GM12878 (cell line): ENCODE measurements around the gene SARDH. TPM values are rescaled to one million over a fixed set of nuclear protein-coding genes. Genes with fewer than 3 reads are reported as not detected.
A peak's percentile ranks its signal among the peaks of the same experiment; 100 is the strongest.

Experiments used
- ATAC-seq: fragments of 200-7000 bp; cut with Tn5 transposase; 3 replicates; pipeline ENCODE4 v1.9.1; 2020; ENCODE audit warnings: mild to moderate bottlenecking, moderate library complexity
- BruUV-seq: library from RNA; stranded (reverse); fragments of 400-500 nt; replicated peaks from 2 replicates; lab custom pipeline; 2021; lab: Mats Ljungman, UMichigan
- CTCF ChIA-PET: fragments of 300-600 bp; sonication (Branson Sonifier 250); formaldehyde crosslinking; extraction: SDS; loops from one replicate; lab custom pipeline; 2021; ENCODE audit warnings: inconsistent platforms; lab: Yijun Ruan, JAX
- POLR2A ChIA-PET: fragments of 350-600 bp; formaldehyde crosslinking; extraction: SDS; loops from one replicate; lab custom pipeline; 2021; ENCODE audit warnings: inconsistent platforms; lab: Charles Lee
- RAD21 ChIA-PET: fragments of 300-600 bp; sonication (Branson Sonifier 250); formaldehyde crosslinking; loops from one replicate; lab custom pipeline; 2023; ENCODE audit warnings: antibody characterized with exemption; ENCODE audit not compliant: unreplicated experiment; lab: Charles Lee
- SMC1A ChIA-PET: fragments of 300-600 bp; sonication (Branson Sonifier 250); formaldehyde crosslinking; loops from one replicate; lab custom pipeline; 2023; ENCODE audit not compliant: unreplicated experiment, uncharacterized antibody; lab: Charles Lee
- DNase-seq: peaks from one replicate; pipeline ENCODE4 v3.0.0-alpha.2; 2011; ENCODE audit warnings: low read depth, low spot score
- FAIRE-seq: peaks from 3 replicates; lab custom pipeline; 2011; peaks lifted over from hg19 to GRCh38; lab: Jason Lieb, UNC
- H2AFZ ChIP-seq: 2 replicates; pipeline ENCODE4 v1.6.0; 2011; ENCODE audit warnings: low read depth, low read length, control low read depth; ENCODE audit not compliant: control insufficient read depth
- H3K27ac ChIP-seq: 2 replicates; pipeline ENCODE4 v1.5.1; 2011; ENCODE audit warnings: control low read depth; ENCODE audit not compliant: control insufficient read depth, insufficient read depth
- H3K27me3 ChIP-seq, 2 experiments: replicated peaks in 1 of 2; 2 replicates each; pipeline versions ENCODE4 v1.6.0 to v1.6.1; 2011; ENCODE audit warnings: low read length in 1 of 2; ENCODE audit not compliant: control insufficient read depth in 2 of 2, insufficient read depth in 2 of 2
- H3K36me3 ChIP-seq, 2 experiments: 2 replicates each; pipeline ENCODE4 v1.5.1; 2011; ENCODE audit warnings: low read length in 1 of 2; ENCODE audit not compliant: control insufficient read depth in 2 of 2, insufficient read depth in 2 of 2
- H3K4me1 ChIP-seq: 2 replicates; pipeline ENCODE4 v1.6.1; 2011; ENCODE audit warnings: mild to moderate bottlenecking, low read length, moderate library complexity, mixed read lengths; ENCODE audit not compliant: control insufficient read depth, insufficient read depth
- H3K4me2 ChIP-seq: 2 replicates; pipeline ENCODE4 v1.6.0; 2011; ENCODE audit warnings: control low read depth; ENCODE audit not compliant: control insufficient read depth, insufficient read depth
- H3K4me3 ChIP-seq: fragments of 200-600 bp; sonication (generic); 2 replicates; pipeline ENCODE4 v1.5.1; 2016
- H3K79me2 ChIP-seq: 2 replicates; pipeline ENCODE4 v1.6.0; 2011; ENCODE audit warnings: low read length; ENCODE audit not compliant: control insufficient read depth, insufficient read depth
- H3K9ac ChIP-seq: 2 replicates; pipeline ENCODE4 v1.8.0; 2011; ENCODE audit warnings: low read length, control low read depth, mixed read lengths; ENCODE audit not compliant: control insufficient read depth, insufficient read depth
- H3K9me3 ChIP-seq: replicated peaks from 3 replicates; pipeline ENCODE4 v1.5.1; 2011; ENCODE audit warnings: mild to moderate bottlenecking, low read length; ENCODE audit not compliant: control insufficient read depth, insufficient read depth
- H4K20me1 ChIP-seq: 2 replicates; pipeline ENCODE4 v1.6.0; 2011; ENCODE audit not compliant: control insufficient read depth, insufficient read depth
- ATF7 ChIP-seq: fragments of 450-650 bp; IDR thresholded peaks from 2 replicates; pipeline ENCODE4 v1.6.1; 2016; ENCODE audit warnings: low read depth, mild to moderate bottlenecking
- CREB1 ChIP-seq: IDR thresholded peaks from 2 replicates; pipeline ENCODE4 v1.6.1; 2012; ENCODE audit warnings: low read depth, mild to moderate bottlenecking, inconsistent platforms
- IKZF1 ChIP-seq: fragments of 450-650 bp; conservative IDR thresholded peaks from 2 replicates; pipeline ENCODE4 v1.6.1; 2017; ENCODE audit warnings: antibody characterized with exemption, mild to moderate bottlenecking
- SUPT20H ChIP-seq: IDR thresholded peaks from 2 replicates; pipeline ENCODE4 v1.6.1; 2011; ENCODE audit warnings: low read depth, mild to moderate bottlenecking, low read length, moderate library complexity, borderline replicate concordance; ENCODE audit not compliant: control insufficient read depth
- ZNF622 ChIP-seq: fragments of 450-650 bp; IDR thresholded peaks from 2 replicates; pipeline ENCODE4 v1.6.1; 2017; ENCODE audit warnings: mild to moderate bottlenecking, inconsistent platforms
- WGBS: methylation state at CpG from one replicate; pipeline ENCODE4 v1.1.6; 2016; ENCODE audit warnings: low lambda C conversion rate; ENCODE audit not compliant: insufficient replicate concordance, insufficient coverage; ENCODE audit errors: missing lambda C conversion rate; 5-methylcytosine and 5-hydroxymethylcytosine counted together
- in situ Hi-C: fragments of 300-500 bp; cut with MboI; formaldehyde crosslinking; loops from 9 replicates; pipeline ENCODE4 v1.14.3; 2018; ENCODE audit warnings: mixed read lengths
- intact Hi-C: fragments of 100-400 bp; cut with micrococcal nuclease; formaldehyde crosslinking; loops from one replicate; pipeline ENCODE4 v1.14.2; 2022; ENCODE audit not compliant: unreplicated experiment
- polyA plus RNA-seq, 11 experiments: library from polyadenylated mRNA; depleted of rRNA in 4 of 11; unstranded in 6 of 11; stranded (reverse) in 5 of 11; fragments of >200 nt; fragmentation: Nextera tagmentation in 4 of 11; fragmentation: Illumina TruSeq in 1 of 11; extraction: Ambion mirVana in 4 of 11; extraction: Trizol in 1 of 11; gene quantifications; 1 replicate in 1 of 11; 2 replicates in 10 of 11; pipeline versions ENCODE4 v1.2.1 to v1.2.3, GENCODE V29; 2011 to 2016; ENCODE audit warnings: inconsistent platforms in 2 of 11, missing spikeins in 2 of 11, low read depth in 1 of 11
- total RNA-seq, 4 experiments: library from RNA; depleted of rRNA in 3 of 4; stranded (reverse); fragments of >200 nt in 3 of 4; fragmentation: Illumina TruSeq in 1 of 4; extraction: Trizol in 1 of 4; gene quantifications; 2 replicates each; pipeline versions ENCODE4 v1.2.1 to v1.2.3, GENCODE V29; 2013 to 2021
- TF ChIP-seq, protein P1 (sequence below): fragments of 450-650 bp; IDR thresholded peaks from 2 replicates; pipeline ENCODE4 v1.6.1; 2017; ENCODE audit warnings: borderline replicate concordance
- TF ChIP-seq, protein P2 (sequence below): fragments of 150-350 bp; IDR thresholded peaks from 2 replicates; pipeline ENCODE4 v1.6.1; 2016; ENCODE audit warnings: low read depth, low read length

Gene SARDH
- total and polyA plus RNA-seq, 10 of the 15 experiments (the other 5 are each of a cell fraction or from before 2014, with no cell fraction given) = 0.03 to 0.15 (median 0.10) TPM; not detected in 6

DNA sequence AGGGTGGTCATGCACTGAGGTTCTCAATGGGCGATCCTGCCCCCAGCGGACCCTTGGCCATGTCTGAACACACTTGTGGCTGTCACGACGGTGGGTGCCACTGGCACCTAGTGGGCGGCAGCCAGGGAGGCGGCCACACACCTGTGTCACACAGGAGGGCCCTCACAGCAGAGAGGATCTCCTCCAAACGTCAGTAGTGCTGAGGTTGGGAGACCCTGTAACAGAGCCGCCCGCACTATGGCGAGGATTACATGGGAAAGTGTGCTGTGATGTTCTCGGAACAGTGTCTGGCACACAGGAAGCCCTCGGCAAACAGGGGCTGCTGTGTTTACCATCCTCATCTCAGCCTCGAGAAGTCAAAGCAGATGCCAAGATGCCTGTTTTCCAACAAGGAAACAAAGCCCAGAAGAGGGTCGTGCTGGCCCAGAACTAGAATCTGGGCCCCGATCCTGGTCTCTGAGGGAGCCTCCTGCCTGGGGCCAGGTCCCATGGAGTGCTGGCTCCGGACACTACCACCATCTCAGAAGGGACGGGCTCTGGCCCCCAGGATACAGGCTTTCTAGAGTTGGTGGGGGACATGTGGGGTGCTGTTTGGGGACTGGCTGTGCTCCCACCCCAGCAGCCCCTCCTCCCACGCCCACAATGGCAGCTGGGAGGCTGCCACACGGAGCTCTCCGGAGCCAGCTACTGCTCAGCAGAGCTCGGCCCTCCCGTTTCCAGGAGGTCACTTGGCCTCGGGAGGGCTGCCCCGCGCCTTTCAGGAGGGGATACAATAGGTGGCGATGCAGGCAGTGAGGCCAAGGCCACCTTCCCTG lies 53.8 kb downstream of the SARDH start:
- FAIRE-seq = no peak
- H3K9me3 ChIP-seq = no peaks in the 10 kb centered on the region
- no peak for TF ChIP-seq ATF7
- H3K4me1 ChIP-seq = no peaks in the 10 kb centered on the region
- no peak overlapping the region for H3K27ac ChIP-seq
- H3K27me3 ChIP-seq = peaks cover 0 to 4% of the 10 kb centered on the region in 2 experiments; a peak in 3 of 4 replicates
- ChIA-PET CTCF (no interaction called here), POLR2A (no interaction called here), SMC1A (no interaction called here), RAD21 (interaction anchor here (1.1 kb wide), 1 partner anchor 11 kb away, joined by 4 read pairs; no protein-coding TSS in a partner anchor)
- no peak overlapping the region for H2AFZ ChIP-seq
- WGBS = 30% methylated on average over 25 of the region's 26 CpGs
- no peak overlapping the region for H3K9ac ChIP-seq
- DNase-seq = no peak
- H4K20me1 ChIP-seq = no peaks in the 10 kb centered on the region
- H3K4me3 ChIP-seq = no peak overlapping the region
- intact Hi-C loops (no loop called here), in situ Hi-C loops (no loop called here)
- H3K79me2 ChIP-seq = no peaks in the 10 kb centered on the region
- ATAC-seq = no peak
- H3K4me2 ChIP-seq = no peak overlapping the region
- no peaks in the 10 kb centered on the region for H3K36me3 ChIP-seq
- no TSS peak for BruUV-seq

DNA sequence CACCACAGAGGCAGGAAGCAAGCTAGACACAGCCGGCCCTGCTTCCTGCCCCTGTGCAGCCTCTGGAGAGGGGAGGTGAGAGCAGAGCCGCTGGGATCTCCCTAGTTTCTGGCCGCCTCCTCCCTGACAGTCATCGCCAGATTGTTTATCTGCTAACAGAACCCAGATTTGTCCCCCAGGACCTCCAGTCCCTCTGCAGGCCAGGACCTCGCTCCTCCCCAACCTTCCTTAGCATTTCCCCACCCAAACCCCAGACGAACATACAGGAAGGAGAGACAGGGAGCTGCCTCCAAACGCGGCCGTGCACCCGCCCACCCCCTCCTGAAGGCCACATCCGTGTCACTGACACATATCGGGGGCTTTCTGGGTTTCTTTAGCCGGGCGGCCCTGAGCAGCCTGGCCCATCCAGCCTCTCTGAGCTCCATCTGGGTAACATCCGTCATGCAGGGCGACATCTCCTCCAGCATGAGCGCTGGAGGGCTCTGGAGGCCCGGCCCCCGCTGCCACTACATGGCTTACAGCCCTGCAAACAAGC lies 54.5 kb downstream of the SARDH start:
- intact Hi-C loops (no loop called here), in situ Hi-C loops (no loop called here)
- TF ChIP-seq, protein P1, sequence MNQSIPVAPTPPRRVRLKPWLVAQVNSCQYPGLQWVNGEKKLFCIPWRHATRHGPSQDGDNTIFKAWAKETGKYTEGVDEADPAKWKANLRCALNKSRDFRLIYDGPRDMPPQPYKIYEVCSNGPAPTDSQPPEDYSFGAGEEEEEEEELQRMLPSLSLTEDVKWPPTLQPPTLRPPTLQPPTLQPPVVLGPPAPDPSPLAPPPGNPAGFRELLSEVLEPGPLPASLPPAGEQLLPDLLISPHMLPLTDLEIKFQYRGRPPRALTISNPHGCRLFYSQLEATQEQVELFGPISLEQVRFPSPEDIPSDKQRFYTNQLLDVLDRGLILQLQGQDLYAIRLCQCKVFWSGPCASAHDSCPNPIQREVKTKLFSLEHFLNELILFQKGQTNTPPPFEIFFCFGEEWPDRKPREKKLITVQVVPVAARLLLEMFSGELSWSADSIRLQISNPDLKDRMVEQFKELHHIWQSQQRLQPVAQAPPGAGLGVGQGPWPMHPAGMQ = no peak
- TF ChIP-seq, protein P2, sequence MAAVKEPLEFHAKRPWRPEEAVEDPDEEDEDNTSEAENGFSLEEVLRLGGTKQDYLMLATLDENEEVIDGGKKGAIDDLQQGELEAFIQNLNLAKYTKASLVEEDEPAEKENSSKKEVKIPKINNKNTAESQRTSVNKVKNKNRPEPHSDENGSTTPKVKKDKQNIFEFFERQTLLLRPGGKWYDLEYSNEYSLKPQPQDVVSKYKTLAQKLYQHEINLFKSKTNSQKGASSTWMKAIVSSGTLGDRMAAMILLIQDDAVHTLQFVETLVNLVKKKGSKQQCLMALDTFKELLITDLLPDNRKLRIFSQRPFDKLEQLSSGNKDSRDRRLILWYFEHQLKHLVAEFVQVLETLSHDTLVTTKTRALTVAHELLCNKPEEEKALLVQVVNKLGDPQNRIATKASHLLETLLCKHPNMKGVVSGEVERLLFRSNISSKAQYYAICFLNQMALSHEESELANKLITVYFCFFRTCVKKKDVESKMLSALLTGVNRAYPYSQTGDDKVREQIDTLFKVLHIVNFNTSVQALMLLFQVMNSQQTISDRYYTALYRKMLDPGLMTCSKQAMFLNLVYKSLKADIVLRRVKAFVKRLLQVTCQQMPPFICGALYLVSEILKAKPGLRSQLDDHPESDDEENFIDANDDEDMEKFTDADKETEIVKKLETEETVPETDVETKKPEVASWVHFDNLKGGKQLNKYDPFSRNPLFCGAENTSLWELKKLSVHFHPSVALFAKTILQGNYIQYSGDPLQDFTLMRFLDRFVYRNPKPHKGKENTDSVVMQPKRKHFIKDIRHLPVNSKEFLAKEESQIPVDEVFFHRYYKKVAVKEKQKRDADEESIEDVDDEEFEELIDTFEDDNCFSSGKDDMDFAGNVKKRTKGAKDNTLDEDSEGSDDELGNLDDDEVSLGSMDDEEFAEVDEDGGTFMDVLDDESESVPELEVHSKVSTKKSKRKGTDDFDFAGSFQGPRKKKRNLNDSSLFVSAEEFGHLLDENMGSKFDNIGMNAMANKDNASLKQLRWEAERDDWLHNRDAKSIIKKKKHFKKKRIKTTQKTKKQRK = no peak
- TF ChIP-seq ZNF622 = no peak
- TF ChIP-seq IKZF1 = no peak
- TF ChIP-seq SUPT20H = no peak
- no peak for TF ChIP-seq CREB1
- Histone ChIP-seq H2AFZ (peak overlapping the region; percentile 28; the same call in 1 of the 2 replicates), H3K4me3 (no peak overlapping the region), H3K79me2 (no peaks in the 10 kb centered on the region), H3K27ac (no peak overlapping the region), H3K9me3 (no peaks in the 10 kb centered on the region), H3K9ac (no peak overlapping the region), H3K4me1 (no peaks in the 10 kb centered on the region), H3K27me3 (peaks cover 0 to 4% of the 10 kb centered on the region in 2 experiments; a peak in 3 of 4 replicates), H3K4me2 (no peak overlapping the region), H3K36me3 (no peaks in the 10 kb centered on the region), H4K20me1 (no peaks in the 10 kb centered on the region)
- DNase-seq (no peak), FAIRE-seq (no peak), ATAC-seq (peak; percentile 31)
- no TSS peak for BruUV-seq
- SMC1A ChIA-PET = no interaction called here
- POLR2A ChIA-PET = no interaction called here
- WGBS = 29% methylated on average over 16 of the region's 19 CpGs
- RAD21 ChIA-PET = interaction anchor here (1.1 kb wide), 1 partner anchor 10 kb away, joined by 4 read pairs; no protein-coding TSS in a partner anchor
- CTCF ChIA-PET = no interaction called here
